ENCODE data around the gene CREBBP.

CREBBP gene

GRCh38 chr16:3726021-3726687 lies 154.4 kb downstream of the CREBBP start:
- TF ChIP-seq EP300 (IDR thresholded peaks at IDR 0.05; ENCODE audit: borderline replicate concordance), result no peak
- no peak for TF ChIP-seq CEBPB (IDR thresholded peaks at IDR 0.05)
- TF ChIP-seq RAD21 (IDR thresholded peaks at IDR 0.05; ENCODE audit: low read depth), result no peak
- no peak for TF ChIP-seq MAX (IDR thresholded peaks at IDR 0.05)
- TF ChIP-seq NFIC (IDR thresholded peaks at IDR 0.05), result no peak
- TF ChIP-seq ZBTB7A (IDR thresholded peaks at IDR 0.05; ENCODE audit: low read depth), result no peak

GRCh38 chr16:3725276-3725675 lies 155.2 kb downstream of the CREBBP start:
- TF ChIP-seq CEBPB (IDR thresholded peaks at IDR 0.05) (no peak), FOXM1 (IDR thresholded peaks at IDR 0.05; ENCODE audit: borderline replicate concordance, low read depth) (no peak), TEAD4 (IDR thresholded peaks at IDR 0.05) (no peak), RAD21 (IDR thresholded peaks at IDR 0.05; ENCODE audit: low read depth) (no peak), YY1 (IDR thresholded peaks at IDR 0.05; ENCODE audit: low read depth) (no peak), EP300 (IDR thresholded peaks at IDR 0.05; ENCODE audit: borderline replicate concordance) (no peak), REST (IDR thresholded peaks at IDR 0.05; ENCODE audit: low read depth) (no peak), EGR1 (IDR thresholded peaks at IDR 0.05) (no peak), MAX (IDR thresholded peaks at IDR 0.05) (no peak), ZBTB7A (IDR thresholded peaks at IDR 0.05; ENCODE audit: low read depth) (no peak), TAF1 (IDR thresholded peaks at IDR 0.05; ENCODE audit: low read depth) (no peak), USF1 (IDR thresholded peaks at IDR 0.05) (no peak), CREB1 (IDR thresholded peaks at IDR 0.05; ENCODE audit: low read depth) (no peak), TCF12 (IDR thresholded peaks at IDR 0.05; ENCODE audit: low read depth) (no peak)

GRCh38 chr16:3722508-3722907 lies 158.0 kb downstream of the CREBBP start:
- no peak for TF ChIP-seq TAF1 (IDR thresholded peaks at IDR 0.05; ENCODE audit: low read depth)
- TF ChIP-seq EP300 (IDR thresholded peaks at IDR 0.05; ENCODE audit: borderline replicate concordance), result no peak

- TF ChIP-seq TEAD4 (IDR thresholded peaks at IDR 0.05), result no peak
- no peak for TF ChIP-seq EGR1 (IDR thresholded peaks at IDR 0.05)
- TF ChIP-seq RAD21 (IDR thresholded peaks at IDR 0.05; ENCODE audit: low read depth), result no peak
- TF ChIP-seq USF1 (IDR thresholded peaks at IDR 0.05), result no peak
- TF ChIP-seq ZBTB7A (IDR thresholded peaks at IDR 0.05; ENCODE audit: low read depth), result no peak
- TF ChIP-seq MAX (IDR thresholded peaks at IDR 0.05), result no peak
Observed at GRCh38 chr16:3720418-3720817, 160.1 kb downstream of the CREBBP start.

- TF ChIP-seq EP300 (IDR thresholded peaks at IDR 0.05; ENCODE audit: borderline replicate concordance) (no peak), CREB1 (IDR thresholded peaks at IDR 0.05; ENCODE audit: low read depth) (no peak), ZBTB7A (IDR thresholded peaks at IDR 0.05; ENCODE audit: low read depth) (no peak), TCF12 (IDR thresholded peaks at IDR 0.05; ENCODE audit: low read depth) (no peak), CEBPB (IDR thresholded peaks at IDR 0.05) (no peak), REST (IDR thresholded peaks at IDR 0.05; ENCODE audit: low read depth) (no peak), YY1 (IDR thresholded peaks at IDR 0.05; ENCODE audit: low read depth) (no peak)
Observed at GRCh38 chr16:3718628-3719027, 161.9 kb downstream of the CREBBP start.

GRCh38 chr16:3718019-3718391 lies 162.5 kb downstream of the CREBBP start:
- TF ChIP-seq USF1 (IDR thresholded peaks at IDR 0.05), result no peak
- TF ChIP-seq ZBTB7A (IDR thresholded peaks at IDR 0.05; ENCODE audit: low read depth), result no peak
- no peak for TF ChIP-seq YY1 (IDR thresholded peaks at IDR 0.05; ENCODE audit: low read depth)

Data from Ishikawa (cell line).